ENCODE results near the gene ME3. TPM values are rescaled to one million over a fixed set of nuclear protein-coding genes. Genes with fewer than 3 reads are reported as not detected.
"Not testable (repeated sequence)": the region's sequence is repeated elsewhere in the genome, so short reads cannot be mapped to it uniquely, and the experiment has no call there.

ME3 gene
- total RNA-seq, 6 experiments from 2014 or later, result 1.9 to 8.5 (median 4.6) TPM

GRCh38 chr11:86418917-86419316, 253.5 kb downstream of the ME3 start:
- intact Hi-C loops (cut with DNase I), result no loop called here
- DNase-seq, result no peak
- TF ChIP-seq CTCF (IDR thresholded peaks at IDR 0.05) (peak in 1 of 4 donors; percentile 9), POLR2A (IDR thresholded peaks at IDR 0.05) (no peak)
- H3K4me1 ChIP-seq, result no peaks in the 10 kb centered on the region
- H3K4me3 ChIP-seq, result no peak overlapping the region
- no peak overlapping the region for H3K27ac ChIP-seq
- H3K27me3 ChIP-seq, result no peaks in the 10 kb centered on the region
- H3K9me3 ChIP-seq, result no peaks in the 10 kb centered on the region
- no peaks in the 10 kb centered on the region for H3K36me3 ChIP-seq
- ATAC-seq, result no peak
- WGBS (ENCODE audit: insufficient coverage, low coverage, low lambda C conversion rate, missing lambda C conversion rate), result 56% methylated on average over 1 of the region's 2 CpGs

- DNase-seq (no peak), ATAC-seq (no peak)
- Histone ChIP-seq H3K27ac (no peak overlapping the region), H3K36me3 (no peaks in the 10 kb centered on the region), H3K9me3 (no peaks in the 10 kb centered on the region), H3K4me1 (no peaks in the 10 kb centered on the region), H3K27me3 (no peaks in the 10 kb centered on the region), H3K4me3 (no peak overlapping the region)
- 79% methylated on average over 3 of the region's 3 CpGs for WGBS (ENCODE audit: insufficient coverage, low coverage, low lambda C conversion rate, missing lambda C conversion rate)
- TF ChIP-seq CTCF (IDR thresholded peaks at IDR 0.05) (no peak), POLR2A (IDR thresholded peaks at IDR 0.05) (no peak)
- intact Hi-C loops (cut with DNase I), result no loop called here
Observed at GRCh38 chr11:86418513-86418912, 253.9 kb downstream of the ME3 start.

- ATAC-seq (no peak), DNase-seq (no peak)
- 95% methylated on average over 3 of the region's 3 CpGs for WGBS (ENCODE audit: insufficient coverage, low coverage, low lambda C conversion rate, missing lambda C conversion rate)
- Histone ChIP-seq H3K27me3 (no peaks in the 10 kb centered on the region), H3K4me1 (no peaks in the 10 kb centered on the region), H3K27ac (no peak overlapping the region), H3K9me3 (no peaks in the 10 kb centered on the region), H3K36me3 (no peaks in the 10 kb centered on the region), H3K4me3 (no peak overlapping the region)
- no peak for TF ChIP-seq POLR2A (IDR thresholded peaks at IDR 0.05)
- intact Hi-C loops (cut with DNase I), result no loop called here
Observed at GRCh38 chr11:86418106-86418505, 254.3 kb downstream of the ME3 start.

- DNase-seq; ATAC-seq; H3K9me3 ChIP-seq; H3K36me3 ChIP-seq; H3K4me3 ChIP-seq; H3K27me3 ChIP-seq; H3K27ac ChIP-seq; intact Hi-C loops (cut with DNase I); H3K4me1 ChIP-seq: not testable (repeated sequence)
- 65% methylated on average over 9 of the region's 9 CpGs for whole genome bisulfite sequencing (ENCODE audit: insufficient coverage, low coverage, low lambda C conversion rate, missing lambda C conversion rate)
Observed at GRCh38 chr11:86416951-86417350, 255.5 kb downstream of the ME3 start.

- WGBS (ENCODE audit: insufficient coverage, low coverage, low lambda C conversion rate, missing lambda C conversion rate), result 75% methylated on average over 1 of the region's 1 CpG
- Histone ChIP-seq H3K9me3 (no peaks in the 10 kb centered on the region), H3K4me3 (no peak overlapping the region), H3K4me1 (no peaks in the 10 kb centered on the region), H3K36me3 (no peaks in the 10 kb centered on the region), H3K27ac (no peak overlapping the region), H3K27me3 (no peaks in the 10 kb centered on the region)
- TF ChIP-seq POLR2A (IDR thresholded peaks at IDR 0.05) (no peak), CTCF (IDR thresholded peaks at IDR 0.05) (no peak)
- intact Hi-C loops (cut with DNase I), result no loop called here
- peak in 2 of 4 donors; percentile 42 to 50 for ATAC-seq
- no peak for DNase-seq
Observed at GRCh38 chr11:86416494-86416893, 255.9 kb downstream of the ME3 start.

GRCh38 chr11:86415026-86415425, 257.4 kb downstream of the ME3 start:
- no peaks in the 10 kb centered on the region for H3K4me1 ChIP-seq
- no peak for TF ChIP-seq CTCF (IDR thresholded peaks at IDR 0.05)
- ATAC-seq (no peak), DNase-seq (no peak)
- 69% methylated on average over 3 of the region's 4 CpGs for WGBS (ENCODE audit: insufficient coverage, low coverage, low lambda C conversion rate, missing lambda C conversion rate)
- no peaks in the 10 kb centered on the region for H3K36me3 ChIP-seq
- intact Hi-C loops (cut with DNase I), result no loop called here
- H3K4me3 ChIP-seq, result no peak overlapping the region
- H3K27me3 ChIP-seq, result no peaks in the 10 kb centered on the region
- H3K9me3 ChIP-seq, result no peaks in the 10 kb centered on the region
- no peak overlapping the region for H3K27ac ChIP-seq

Measured in right lobe of liver (tissue), 6 donors.